Natural killer cell (primary cell): ENCODE data around the gene KCNC4. TPM values are rescaled to one million over a fixed set of nuclear protein-coding genes. Genes with fewer than 3 reads are reported as not detected.

Source experiments
- ATAC-seq, 3 donors: fragments of 150-1000 bp in 2 of 3; fragments of 200-7000 bp in 1 of 3; cut with Tn5 transposase; 1 replicate in 1 of 3; 2 replicates in 2 of 3; pipeline ENCODE4 v1.10.0; 2021; ENCODE audit warnings: mild to moderate bottlenecking in 2 of 3, moderate library complexity in 2 of 3
- DNase-seq, 2 donors: peaks; one replicate each; pipeline versions ENCODE4 v3.0.0 to v3.0.0-alpha.2; 2013 to 2021; ENCODE audit warnings: mixed read lengths in 1 of 2
- H3K27ac ChIP-seq: one replicate; pipeline ENCODE4 v1.5.1; 2013; ENCODE audit warnings: mild to moderate bottlenecking, low read length
- H3K27me3 ChIP-seq: one replicate; pipeline ENCODE4 v1.6.1; 2013; ENCODE audit warnings: low read length; ENCODE audit not compliant: control insufficient read depth, insufficient read depth
- H3K36me3 ChIP-seq: one replicate; pipeline ENCODE4 v1.6.1; 2013; ENCODE audit warnings: low read length; ENCODE audit not compliant: control insufficient read depth, insufficient read depth
- H3K4me1 ChIP-seq: one replicate; pipeline ENCODE4 v1.6.1; 2013; ENCODE audit warnings: low read length; ENCODE audit not compliant: control insufficient read depth, insufficient read depth
- H3K4me3 ChIP-seq: one replicate; pipeline ENCODE4 v1.5.1; 2013; ENCODE audit warnings: low read length
- H3K9me3 ChIP-seq: one replicate; pipeline ENCODE4 v1.6.1; 2013; ENCODE audit warnings: low read length; ENCODE audit not compliant: control insufficient read depth, insufficient read depth
- H3K27ac Mint-ChIP-seq, 2 donors: one replicate each; pipeline ENCODE4 v1.8.0; 2022; ENCODE audit warnings: mild to moderate bottlenecking in 2 of 2, mixed read lengths in 2 of 2, moderate library complexity in 1 of 2
- H3K27me3 Mint-ChIP-seq, 2 donors: one replicate each; pipeline ENCODE4 v1.8.0; 2022; ENCODE audit warnings: low read depth in 2 of 2, mixed read lengths in 2 of 2
- H3K36me3 Mint-ChIP-seq: one replicate; pipeline ENCODE4 v1.8.0; 2022; ENCODE audit warnings: mixed read lengths
- H3K4me1 Mint-ChIP-seq, 2 donors: one replicate each; pipeline ENCODE4 v1.8.0; 2022; ENCODE audit warnings: mixed read lengths in 2 of 2
- H3K4me3 Mint-ChIP-seq: one replicate; pipeline ENCODE4 v1.8.0; 2022; ENCODE audit warnings: mild to moderate bottlenecking, moderate library complexity, mixed read lengths
- H3K9me3 Mint-ChIP-seq, 2 donors: one replicate each; pipeline ENCODE4 v1.8.0; 2022; ENCODE audit warnings: mixed read lengths in 2 of 2
- CTCF ChIP-seq: fragments of 200-600 bp; IDR thresholded peaks from one replicate; pipeline ENCODE4 v1.8.0; 2022; ENCODE audit warnings: antibody characterized with exemption
- WGBS: methylation state at CpG from one replicate; pipeline ENCODE4 v1.1.7; 2013; ENCODE audit warnings: missing lambda C conversion rate; ENCODE audit not compliant: insufficient coverage; 5-methylcytosine and 5-hydroxymethylcytosine counted together
- intact Hi-C: fragments of 100-400 bp; cut with micrococcal nuclease; formaldehyde crosslinking; loops from one replicate; pipeline ENCODE4 v1.14.2; 2022
- total RNA-seq, 4 donors: library from RNA; stranded (reverse); fragments of 120-200 nt in 1 of 4; gene quantifications; one replicate each; pipeline versions ENCODE4 v1.2.3 to v1.2.4, GENCODE V29; 2013 to 2022

KCNC4 gene
- total RNA-seq, 3 donors from 2014 or later (not counting 1 experiment from before 2014, with no cell fraction given), result 2.5 to 3.9 (median 3.3) TPM

GRCh38 chr1:110243146-110243545 lies 33.0 kb downstream of the KCNC4 start:
- Mint-ChIP-seq H3K9me3 (no peaks in the 10 kb centered on the region), H3K27ac (no peak overlapping the region), H3K4me1 (no peaks in the 10 kb centered on the region), H3K4me3 (no peak overlapping the region), H3K36me3 (no peaks in the 10 kb centered on the region), H3K27me3 (peaks cover 8 to 36% of the 10 kb centered on the region in 2 donors)
- TF ChIP-seq CTCF, result no peak
- ATAC-seq (no peak), DNase-seq (no peak)
- Histone ChIP-seq H3K4me1 (peaks cover 8% of the 10 kb centered on the region), H3K27ac (no peak overlapping the region), H3K36me3 (no peaks in the 10 kb centered on the region), H3K9me3 (no peaks in the 10 kb centered on the region), H3K4me3 (no peak overlapping the region), H3K27me3 (no peaks in the 10 kb centered on the region)
- intact Hi-C loops, result no loop called here
- 69% methylated on average over 6 of the region's 7 CpGs for WGBS

- Mint-ChIP-seq H3K27me3 (peaks cover 8 to 36% of the 10 kb centered on the region in 2 donors), H3K4me3 (no peak overlapping the region), H3K9me3 (no peaks in the 10 kb centered on the region), H3K36me3 (no peaks in the 10 kb centered on the region), H3K4me1 (no peaks in the 10 kb centered on the region), H3K27ac (no peak overlapping the region)
- no peak for TF ChIP-seq CTCF
- peak in 1 of 3 donors; percentile 40 for ATAC-seq
- no peak for DNase-seq
- Histone ChIP-seq H3K36me3 (no peaks in the 10 kb centered on the region), H3K4me3 (no peak overlapping the region), H3K27ac (no peak overlapping the region), H3K9me3 (no peaks in the 10 kb centered on the region), H3K27me3 (no peaks in the 10 kb centered on the region), H3K4me1 (peaks cover 8% of the 10 kb centered on the region)
- 19% methylated on average over 9 of the region's 9 CpGs for WGBS
- intact Hi-C loops, result no loop called here
These were observed 33.5 kb downstream of the KCNC4 start for GRCh38 chr1:110243574-110243973.

GRCh38 chr1:110245876-110246620 lies 35.9 kb downstream of the KCNC4 start:
- 85% methylated on average over 8 of the region's 9 CpGs for whole genome bisulfite sequencing
- no peak for TF ChIP-seq CTCF
- no peak overlapping the region for H3K27ac Mint-ChIP-seq
- no peaks in the 10 kb centered on the region for H3K9me3 Mint-ChIP-seq
- Histone ChIP-seq H3K27ac (no peak overlapping the region), H3K4me3 (no peak overlapping the region), H3K27me3 (no peaks in the 10 kb centered on the region), H3K9me3 (no peaks in the 10 kb centered on the region), H3K4me1 (peaks cover 8% of the 10 kb centered on the region), H3K36me3 (no peaks in the 10 kb centered on the region)
- H3K4me3 Mint-ChIP-seq, result no peak overlapping the region
- no peak for ATAC-seq
- intact Hi-C loops, result no loop called here
- no peaks in the 10 kb centered on the region for H3K4me1 Mint-ChIP-seq
- H3K27me3 Mint-ChIP-seq, result peaks cover 8 to 32% of the 10 kb centered on the region in 2 donors
- no peaks in the 10 kb centered on the region for H3K36me3 Mint-ChIP-seq
- no peak for DNase-seq

- H3K36me3 Mint-ChIP-seq, result no peaks in the 10 kb centered on the region
- no peak for TF ChIP-seq CTCF
- no peak for DNase-seq
- H3K4me3 ChIP-seq, result no peak overlapping the region
- H3K9me3 Mint-ChIP-seq, result no peaks in the 10 kb centered on the region
- ATAC-seq, result no peak
- H3K9me3 ChIP-seq, result no peaks in the 10 kb centered on the region
- intact Hi-C loops, result no loop called here
- H3K36me3 ChIP-seq, result no peaks in the 10 kb centered on the region
- H3K27me3 Mint-ChIP-seq, result peaks cover 3 to 14% of the 10 kb centered on the region in 2 donors
- H3K4me1 ChIP-seq, result peaks cover 10% of the 10 kb centered on the region
- H3K4me1 Mint-ChIP-seq, result peaks cover 11 to 12% of the 10 kb centered on the region in 2 donors
- WGBS, result 93% methylated on average over 3 of the region's 4 CpGs
- H3K27me3 ChIP-seq, result no peaks in the 10 kb centered on the region
- H3K27ac ChIP-seq, result no peak overlapping the region
- no peak overlapping the region for H3K27ac Mint-ChIP-seq
- no peak overlapping the region for H3K4me3 Mint-ChIP-seq
These were observed 38.6 kb downstream of the KCNC4 start for GRCh38 chr1:110248746-110249145.
